Endothelial cell (in vitro differentiated cells): Measurements from ENCODE around the gene GANC. TPM values are rescaled to one million over a fixed set of nuclear protein-coding genes. Genes with fewer than 3 reads are reported as not detected.

ENCODE experiments used
- DNase-seq: peaks from one replicate; pipeline ENCODE4 v3.0.0; 2021; ENCODE audit warnings: low spot score
- H3K27ac Mint-ChIP-seq: one replicate; pipeline ENCODE4 v1.8.0; 2021; ENCODE audit warnings: mixed read lengths, inconsistent platforms; ENCODE audit not compliant: unreplicated experiment
- H3K27me3 Mint-ChIP-seq: one replicate; pipeline ENCODE4 v1.8.0; 2021; ENCODE audit warnings: mild to moderate bottlenecking, moderate library complexity, mixed read lengths, inconsistent platforms; ENCODE audit not compliant: unreplicated experiment
- H3K36me3 Mint-ChIP-seq: one replicate; pipeline ENCODE4 v1.8.0; 2021; ENCODE audit warnings: mild to moderate bottlenecking, low read depth, mixed read lengths, inconsistent platforms; ENCODE audit not compliant: unreplicated experiment
- H3K4me1 Mint-ChIP-seq: one replicate; pipeline ENCODE4 v1.8.0; 2021; ENCODE audit warnings: mild to moderate bottlenecking, mixed read lengths, inconsistent platforms; ENCODE audit not compliant: unreplicated experiment
- H3K4me3 Mint-ChIP-seq: one replicate; pipeline ENCODE4 v1.8.0; 2021; ENCODE audit warnings: mild to moderate bottlenecking, mixed read lengths, inconsistent platforms; ENCODE audit not compliant: unreplicated experiment
- H3K9me3 Mint-ChIP-seq: one replicate; pipeline ENCODE4 v1.8.0; 2021; ENCODE audit warnings: mixed read lengths, inconsistent platforms; ENCODE audit not compliant: unreplicated experiment
- total RNA-seq: library from RNA; stranded (reverse); fragmentation: NEBNext Ultra II Directional; extraction: Animal tissue kit (Norgen Biotek cat#: 25700); gene quantifications from one replicate; pipeline ENCODE4 v1.2.1, GENCODE V29; 2021; ENCODE audit not compliant: unreplicated experiment
- TF ChIP-seq, protein P1 (sequence below): fragments of 200-600 bp; sonication (generic); IDR thresholded peaks from one replicate; pipeline ENCODE4 v1.5.0; 2021; ENCODE audit warnings: antibody characterized with exemption; ENCODE audit not compliant: unreplicated experiment

GANC gene
- total RNA-seq, 1 donor from 2014 or later, result 18.7 TPM

GRCh38 chr15:42344763-42345162, 71.8 kb downstream of the GANC start:
- Mint-ChIP-seq H3K27ac (no peak overlapping the region), H3K27me3 (no peaks in the 10 kb centered on the region), H3K9me3 (no peaks in the 10 kb centered on the region), H3K4me1 (no peaks in the 10 kb centered on the region), H3K36me3 (no peaks in the 10 kb centered on the region), H3K4me3 (no peak overlapping the region)
- TF ChIP-seq, protein P1, sequence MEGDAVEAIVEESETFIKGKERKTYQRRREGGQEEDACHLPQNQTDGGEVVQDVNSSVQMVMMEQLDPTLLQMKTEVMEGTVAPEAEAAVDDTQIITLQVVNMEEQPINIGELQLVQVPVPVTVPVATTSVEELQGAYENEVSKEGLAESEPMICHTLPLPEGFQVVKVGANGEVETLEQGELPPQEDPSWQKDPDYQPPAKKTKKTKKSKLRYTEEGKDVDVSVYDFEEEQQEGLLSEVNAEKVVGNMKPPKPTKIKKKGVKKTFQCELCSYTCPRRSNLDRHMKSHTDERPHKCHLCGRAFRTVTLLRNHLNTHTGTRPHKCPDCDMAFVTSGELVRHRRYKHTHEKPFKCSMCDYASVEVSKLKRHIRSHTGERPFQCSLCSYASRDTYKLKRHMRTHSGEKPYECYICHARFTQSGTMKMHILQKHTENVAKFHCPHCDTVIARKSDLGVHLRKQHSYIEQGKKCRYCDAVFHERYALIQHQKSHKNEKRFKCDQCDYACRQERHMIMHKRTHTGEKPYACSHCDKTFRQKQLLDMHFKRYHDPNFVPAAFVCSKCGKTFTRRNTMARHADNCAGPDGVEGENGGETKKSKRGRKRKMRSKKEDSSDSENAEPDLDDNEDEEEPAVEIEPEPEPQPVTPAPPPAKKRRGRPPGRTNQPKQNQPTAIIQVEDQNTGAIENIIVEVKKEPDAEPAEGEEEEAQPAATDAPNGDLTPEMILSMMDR, result no peak
- DNase-seq, result no peak

DNA sequence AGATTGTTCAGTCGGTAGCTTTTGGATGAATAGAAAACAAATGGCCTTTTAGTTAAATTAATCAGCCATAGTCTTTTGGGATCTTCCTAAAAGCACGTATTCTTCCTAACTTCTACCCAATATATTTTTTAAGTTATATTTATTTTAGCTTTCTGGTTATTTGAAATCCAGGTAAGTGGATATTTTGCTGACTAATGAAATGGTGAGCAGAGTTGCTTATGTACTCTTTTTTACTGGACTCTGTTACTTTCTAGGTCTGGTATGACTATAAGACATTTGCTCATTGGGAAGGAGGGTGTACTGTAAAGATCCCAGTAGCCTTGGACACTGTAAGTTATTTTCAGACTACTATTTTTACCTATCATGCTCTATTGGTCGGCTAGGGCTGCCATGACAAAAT, 72.5 kb downstream of the GANC start:
- H3K27ac Mint-ChIP-seq, result no peak overlapping the region
- H3K4me3 Mint-ChIP-seq, result no peak overlapping the region
- H3K9me3 Mint-ChIP-seq, result no peaks in the 10 kb centered on the region
- no peaks in the 10 kb centered on the region for H3K27me3 Mint-ChIP-seq
- H3K36me3 Mint-ChIP-seq, result no peaks in the 10 kb centered on the region
- TF ChIP-seq, protein P1, result no peak
- H3K4me1 Mint-ChIP-seq, result no peaks in the 10 kb centered on the region
- DNase-seq, result no peak

DNA sequence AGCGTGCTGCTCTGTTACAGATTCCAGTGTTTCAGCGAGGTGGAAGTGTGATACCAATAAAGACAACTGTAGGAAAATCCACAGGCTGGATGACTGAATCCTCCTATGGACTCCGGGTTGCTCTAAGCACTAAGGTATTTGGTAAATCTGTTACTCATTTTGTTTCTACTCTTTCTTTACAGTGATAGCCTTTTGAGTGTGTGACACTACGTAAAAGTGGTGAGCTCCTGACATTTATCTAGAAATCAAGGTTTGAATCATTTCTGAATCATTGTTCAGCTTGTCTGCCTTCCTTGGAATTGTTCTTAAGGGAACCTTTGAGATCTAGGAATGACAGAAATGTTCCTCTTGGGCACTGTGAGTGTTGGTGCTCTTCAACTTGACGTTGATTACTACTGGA, 75.1 kb downstream of the GANC start:
- peaks cover 9% of the 10 kb centered on the region for H3K4me1 Mint-ChIP-seq
- no peak overlapping the region for H3K4me3 Mint-ChIP-seq
- no peaks in the 10 kb centered on the region for H3K27me3 Mint-ChIP-seq
- H3K27ac Mint-ChIP-seq, result no peak overlapping the region
- TF ChIP-seq, protein P1, result no peak
- H3K36me3 Mint-ChIP-seq, result no peaks in the 10 kb centered on the region
- DNase-seq, result no peak
- H3K9me3 Mint-ChIP-seq, result no peaks in the 10 kb centered on the region

- Mint-ChIP-seq H3K9me3 (no peaks in the 10 kb centered on the region), H3K27ac (no peak overlapping the region), H3K4me1 (peaks cover 9% of the 10 kb centered on the region), H3K4me3 (no peak overlapping the region), H3K36me3 (no peaks in the 10 kb centered on the region), H3K27me3 (no peaks in the 10 kb centered on the region)
- no peak for DNase-seq
- TF ChIP-seq, protein P1, result no peak
These were observed 76.2 kb downstream of the GANC start for GRCh38 chr15:42349186-42349585.

DNA sequence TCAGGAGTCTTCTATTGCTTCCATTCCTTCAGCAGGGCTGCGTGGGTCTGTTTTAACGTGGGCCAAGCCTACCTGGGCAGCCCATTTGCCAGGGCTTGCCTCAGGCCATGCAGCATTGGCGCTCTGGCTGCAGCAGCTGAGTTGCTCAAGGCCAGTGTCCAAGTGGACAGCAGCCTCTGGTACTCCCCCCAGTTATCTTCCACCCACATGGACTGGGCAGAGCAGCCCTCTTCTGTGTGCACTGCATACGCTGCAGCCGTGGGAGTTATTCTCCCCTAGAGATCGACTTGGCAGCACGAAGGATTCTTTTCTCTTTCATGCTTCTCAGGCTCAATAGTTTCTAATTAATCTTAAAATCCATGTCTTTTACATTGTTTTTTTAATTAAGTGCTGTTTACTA, 79.4 kb downstream of the GANC start:
- peaks cover 9% of the 10 kb centered on the region for H3K4me1 Mint-ChIP-seq
- no peaks in the 10 kb centered on the region for H3K27me3 Mint-ChIP-seq
- no peaks in the 10 kb centered on the region for H3K9me3 Mint-ChIP-seq
- no peak overlapping the region for H3K4me3 Mint-ChIP-seq
- DNase-seq, result no peak
- no peaks in the 10 kb centered on the region for H3K36me3 Mint-ChIP-seq
- H3K27ac Mint-ChIP-seq, result no peak overlapping the region
- TF ChIP-seq, protein P1, result no peak
